CD4-positive, alpha-beta T cell treated with Interleukin-6 for 4 hours (primary cell): Measurements from ENCODE around the gene CTDNEP1.

ENCODE experiments used
- DNase-seq: peaks from one replicate; pipeline ENCODE4 v3.0.0-alpha.2; 2020; ENCODE audit warnings: mixed read lengths

Gene CTDNEP1

GRCh38 chr17:7226721-7227710, 24.5 kb downstream of the CTDNEP1 start:
- no peak for DNase-seq

GRCh38 chr17:7225711-7226331, 25.7 kb downstream of the CTDNEP1 start:
- no peak for DNase-seq

- DNase-seq: no peak
Measured at GRCh38 chr17:7224661-7225111, 26.8 kb downstream of the CTDNEP1 start.

- DNase-seq: no peak
Measured at GRCh38 chr17:7224110-7224509, 27.4 kb downstream of the CTDNEP1 start.

GRCh38 chr17:7223375-7223774, 28.2 kb downstream of the CTDNEP1 start:
- no peak for DNase-seq

GRCh38 chr17:7222972-7223292, 28.6 kb downstream of the CTDNEP1 start:
- no peak for DNase-seq

- no peak for DNase-seq
Measured at GRCh38 chr17:7222093-7222971, 29.2 kb downstream of the CTDNEP1 start.

GRCh38 chr17:7221278-7222092, 30.0 kb downstream of the CTDNEP1 start:
- no peak for DNase-seq

- peak; percentile 74 for DNase-seq
Measured at GRCh38 chr17:7220593-7221277, 30.8 kb downstream of the CTDNEP1 start.

GRCh38 chr17:7219812-7220592, 31.5 kb downstream of the CTDNEP1 start, which contains the start of the genes ACADVL and DLG4:
ACADVL (plus strand) TSS chr17:7219938; CDS start chr17:7219985, 47 bp downstream.
DLG4 (minus strand) TSS chr17:7219836.
- DNase-seq: peak; percentile 85

GRCh38 chr17:7219229-7219811, 32.2 kb downstream of the CTDNEP1 start:
- DNase-seq: no peak

- no peak for DNase-seq
Measured at GRCh38 chr17:7218758-7219157, 32.8 kb downstream of the CTDNEP1 start.

- DNase-seq: peak; percentile 22
Measured at GRCh38 chr17:7218166-7218565, 33.4 kb downstream of the CTDNEP1 start.

- peak; percentile 56 for DNase-seq
Measured at GRCh38 chr17:7217113-7217987, 34.2 kb downstream of the CTDNEP1 start.

- DNase-seq: no peak
Measured at GRCh38 chr17:7216242-7217112, 35.1 kb downstream of the CTDNEP1 start.

- peak; percentile 65 for DNase-seq
Measured at GRCh38 chr17:7215652-7216180, 35.8 kb downstream of the CTDNEP1 start.

GRCh38 chr17:7215136-7215638, 36.3 kb downstream of the CTDNEP1 start:
- DNase-seq: no peak
